UCSD-AML1 (cell line): Measurements from ENCODE around the gene KCNT1.

Experiments
- DNase-seq: peaks from one replicate; lab custom pipeline; 2025; ENCODE audit not compliant: unreplicated experiment; lab: John Stamatoyannopoulos, UW

The KCNT1 gene

DNA sequence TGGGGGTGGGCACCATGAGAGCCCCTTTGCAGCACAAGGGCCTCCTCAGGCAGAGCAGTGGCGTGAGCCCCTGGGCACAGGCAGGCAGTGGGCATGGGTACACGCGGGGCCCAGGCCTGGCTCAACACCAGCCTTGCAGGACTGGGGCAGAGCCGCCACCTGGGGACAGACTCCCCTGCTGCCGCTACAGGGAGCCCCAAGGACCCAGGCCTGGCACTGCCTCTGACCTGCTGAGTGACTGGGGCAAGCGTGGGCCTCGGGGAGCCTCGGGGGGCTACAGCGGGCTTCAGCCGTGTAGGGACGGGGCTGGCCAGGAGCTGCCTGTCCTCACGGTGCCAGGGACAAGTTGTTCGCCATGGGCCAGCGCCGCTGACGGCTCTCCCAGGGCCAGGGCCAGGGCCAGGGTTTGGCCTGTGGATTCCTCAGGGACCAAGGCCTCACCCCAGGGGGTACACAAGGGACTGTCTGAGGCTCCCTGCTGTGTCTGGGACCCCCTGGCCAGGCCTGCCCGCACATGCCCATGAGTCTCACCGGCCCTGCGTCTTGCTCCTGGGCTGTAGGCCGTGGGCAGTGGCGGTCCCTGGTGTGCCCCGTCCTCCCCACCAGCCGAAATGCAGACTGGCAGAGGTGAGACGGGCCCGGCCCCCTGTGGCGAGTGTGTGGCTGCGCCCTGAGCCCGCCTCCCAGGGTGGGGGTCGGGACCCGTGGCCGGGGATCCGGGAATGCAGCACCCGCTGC is 42.5 kb downstream of the KCNT1 start:
- no peak for DNase-seq

DNA sequence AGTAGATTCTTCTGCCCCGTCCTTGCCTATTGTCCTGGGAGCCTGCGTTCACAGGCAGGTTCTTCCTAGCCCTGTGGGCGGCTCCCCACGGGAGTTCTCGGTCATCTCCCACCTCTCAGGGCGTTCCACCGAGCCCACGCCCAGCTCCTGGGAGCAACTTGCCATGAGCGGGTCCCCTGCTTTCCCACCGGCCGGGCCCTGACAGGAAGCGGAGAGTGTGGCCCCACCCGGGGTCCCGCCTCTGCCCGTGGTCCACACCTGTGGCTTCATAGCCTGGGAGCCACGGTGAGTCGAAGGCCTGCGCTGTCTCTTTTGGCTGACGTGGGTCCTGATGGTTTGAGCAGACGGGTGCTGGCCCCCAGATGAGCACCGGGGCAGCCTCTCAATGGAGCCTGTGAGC is 43.2 kb downstream of the KCNT1 start:
- no peak for DNase-seq

DNA sequence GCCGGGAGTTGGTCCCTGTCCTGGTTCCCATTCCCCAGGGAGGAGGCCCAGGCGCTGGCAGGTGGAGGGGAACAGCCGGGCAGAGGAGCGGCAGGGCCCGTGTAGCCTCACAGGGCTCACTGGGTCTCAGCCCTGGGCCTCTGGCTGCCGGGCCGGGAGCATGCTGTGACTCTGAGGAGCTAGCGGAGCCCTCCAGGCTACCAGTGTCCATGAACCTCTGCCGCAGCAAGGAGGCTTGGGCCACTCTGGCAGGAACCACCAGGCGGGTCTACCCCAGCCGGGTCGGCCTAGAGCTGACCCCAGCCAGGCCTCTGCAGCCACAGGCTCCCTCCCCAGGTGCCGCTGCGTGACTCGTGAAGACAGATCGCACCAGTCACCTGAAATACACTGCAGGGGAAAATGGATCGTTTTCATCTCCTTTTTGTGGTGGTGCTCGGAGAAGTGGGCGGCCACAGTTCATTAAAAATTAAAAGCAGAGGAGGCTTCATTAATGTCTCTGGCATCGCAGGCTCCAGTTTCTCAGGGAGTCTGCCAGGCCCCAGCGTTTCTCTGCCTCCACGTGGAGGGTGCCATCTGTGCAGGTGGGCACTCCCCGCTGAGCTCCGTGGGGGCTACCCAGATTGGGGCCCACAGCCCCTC is 43.8 kb downstream of the KCNT1 start:
- no peak for DNase-seq

DNA sequence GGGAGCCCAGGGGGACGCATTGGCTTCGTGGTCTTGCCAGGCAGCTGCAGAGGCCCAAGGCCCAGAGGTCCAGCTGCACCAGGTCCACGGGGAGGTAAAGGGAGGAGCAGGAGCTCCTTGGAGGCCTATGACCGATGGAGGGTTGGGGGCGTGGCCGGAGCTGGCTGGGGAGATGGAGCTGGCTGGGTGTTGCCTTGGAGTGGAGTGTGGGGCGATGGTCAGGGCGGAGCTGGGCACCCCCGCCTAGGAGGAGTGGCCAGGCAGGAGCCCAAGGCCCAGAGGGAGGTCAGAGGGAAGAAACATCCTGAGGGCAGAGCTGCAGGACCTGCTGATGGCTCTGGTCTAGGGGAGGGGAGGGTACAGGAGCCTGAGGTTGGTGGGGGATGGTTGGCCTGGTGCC is 44.6 kb downstream of the KCNT1 start:
- no peak for DNase-seq

DNA sequence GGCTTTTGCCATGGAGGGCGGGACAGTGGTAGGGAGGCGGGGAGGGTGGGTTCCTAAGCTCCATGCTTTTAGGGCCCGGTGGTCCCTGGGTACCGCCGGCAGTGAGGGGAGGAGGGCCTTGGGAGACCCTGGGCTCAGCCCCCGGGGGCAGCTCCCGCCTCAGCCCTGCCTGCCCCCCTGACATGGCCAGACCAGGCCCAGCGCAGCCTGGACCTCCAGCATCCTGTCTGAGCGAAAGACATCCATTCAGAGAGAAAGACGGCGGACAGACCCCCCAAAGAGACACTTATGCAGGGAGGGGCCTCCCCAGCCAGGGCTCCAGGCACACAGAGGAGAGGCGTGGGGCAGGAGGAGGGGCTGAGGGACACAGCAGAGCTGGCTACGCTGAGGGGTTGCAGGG is 45.3 kb downstream of the KCNT1 start:
- DNase-seq = no peak

DNA sequence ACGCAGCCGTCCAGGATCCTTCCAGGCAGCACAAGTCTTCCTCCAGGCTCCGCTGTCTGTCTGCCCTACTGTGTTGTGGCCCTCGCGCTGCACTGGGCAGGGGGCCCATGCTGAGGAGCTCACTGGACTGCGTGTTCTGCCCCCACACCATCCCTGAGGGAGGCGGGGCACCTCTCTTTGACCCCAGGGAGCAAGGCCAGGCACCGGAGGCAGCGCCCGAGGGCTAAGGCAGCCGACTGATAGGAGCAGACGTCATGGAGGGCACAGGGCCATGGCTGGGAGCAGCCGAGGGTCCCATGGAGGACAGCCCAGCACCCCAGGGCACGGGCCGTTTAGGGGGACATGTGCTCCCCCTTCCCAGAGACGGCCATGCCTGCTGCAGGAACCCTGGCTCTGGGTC is 46.7 kb downstream of the KCNT1 start:
- DNase-seq = no peak

DNA sequence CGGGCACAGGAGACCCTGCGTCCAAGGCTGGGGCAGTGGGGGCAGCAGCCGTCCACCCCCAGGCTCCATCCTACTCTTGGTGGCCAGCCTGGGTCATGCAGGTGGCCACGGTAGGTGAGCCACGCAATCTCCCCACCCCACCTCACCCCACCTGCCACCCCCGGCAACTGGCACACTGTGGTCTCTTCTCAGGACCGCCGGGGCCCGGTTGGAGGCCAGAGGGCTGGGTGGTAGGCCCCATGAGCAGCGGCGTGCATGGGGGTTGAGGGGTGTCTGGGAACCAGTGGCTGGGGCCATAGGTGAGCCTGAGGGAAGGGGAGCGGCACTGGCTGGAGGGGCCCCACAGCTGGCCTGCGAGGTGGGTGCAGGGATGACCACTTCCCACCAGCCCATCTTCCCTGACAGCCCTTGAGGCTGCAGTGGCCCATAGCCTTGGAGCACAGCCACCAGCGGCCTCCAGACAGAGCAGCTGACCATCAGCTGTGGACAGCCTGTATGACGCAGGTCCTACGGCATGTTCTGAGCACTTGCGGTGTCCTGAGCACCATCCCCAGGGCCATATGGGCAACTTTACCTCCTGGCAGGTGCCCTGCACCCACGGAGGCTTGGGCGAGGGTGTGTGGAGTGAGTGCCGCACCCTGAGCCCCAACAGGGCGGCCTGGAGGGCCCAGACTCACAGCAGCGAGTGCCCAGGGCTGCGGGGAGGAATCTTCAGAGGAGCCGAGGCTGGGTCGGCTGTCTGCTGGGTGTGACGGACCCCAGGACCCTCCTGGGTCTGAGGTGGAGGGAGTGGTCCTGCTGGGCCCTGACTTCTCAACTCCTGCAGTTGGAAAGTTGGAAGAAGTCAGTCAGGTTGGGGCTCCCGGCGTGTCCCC is 47.4 kb downstream of the KCNT1 start:
- DNase-seq = no peak

DNA sequence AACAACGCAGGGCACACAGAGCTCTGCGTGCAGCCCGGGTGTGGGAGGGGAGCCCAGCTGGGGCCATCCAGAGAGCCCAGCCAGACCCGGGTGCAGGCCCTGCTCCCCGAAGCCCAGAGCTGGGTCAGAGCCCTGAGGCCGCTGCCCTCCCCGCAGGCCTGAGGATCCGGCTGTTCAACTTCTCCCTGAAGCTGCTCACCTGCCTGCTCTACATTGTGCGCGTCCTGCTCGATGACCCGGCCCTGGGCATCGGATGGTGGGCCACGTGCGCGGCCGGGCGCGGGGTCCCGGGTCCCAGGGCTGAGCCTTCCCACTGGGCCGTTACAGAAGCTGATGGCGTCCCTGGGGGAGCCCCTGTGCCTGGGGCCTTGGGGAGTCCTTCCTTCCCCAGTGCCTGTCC is 48.8 kb downstream of the KCNT1 start:
- DNase-seq = no peak

DNA sequence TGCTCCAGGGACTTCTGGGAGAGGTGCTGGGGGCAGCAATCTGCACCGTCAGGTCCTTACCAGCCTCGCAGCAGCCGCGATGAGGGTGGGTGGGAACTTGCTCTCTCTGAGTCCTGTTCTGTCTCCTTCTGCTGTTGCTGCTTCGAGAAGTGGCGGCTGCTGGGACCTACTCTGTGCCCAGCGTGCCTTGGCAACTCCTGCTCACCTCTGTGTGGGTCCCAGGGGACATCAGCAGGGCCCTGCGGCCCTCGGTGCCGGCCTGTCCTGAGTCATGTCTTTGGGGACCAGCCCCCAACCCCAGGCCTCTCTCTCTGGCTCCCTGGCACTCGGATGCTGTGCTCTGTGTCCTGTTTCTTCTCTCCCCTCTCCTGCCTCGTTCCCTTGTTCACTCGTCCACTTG is 49.5 kb downstream of the KCNT1 start:
- DNase-seq = no peak

DNA sequence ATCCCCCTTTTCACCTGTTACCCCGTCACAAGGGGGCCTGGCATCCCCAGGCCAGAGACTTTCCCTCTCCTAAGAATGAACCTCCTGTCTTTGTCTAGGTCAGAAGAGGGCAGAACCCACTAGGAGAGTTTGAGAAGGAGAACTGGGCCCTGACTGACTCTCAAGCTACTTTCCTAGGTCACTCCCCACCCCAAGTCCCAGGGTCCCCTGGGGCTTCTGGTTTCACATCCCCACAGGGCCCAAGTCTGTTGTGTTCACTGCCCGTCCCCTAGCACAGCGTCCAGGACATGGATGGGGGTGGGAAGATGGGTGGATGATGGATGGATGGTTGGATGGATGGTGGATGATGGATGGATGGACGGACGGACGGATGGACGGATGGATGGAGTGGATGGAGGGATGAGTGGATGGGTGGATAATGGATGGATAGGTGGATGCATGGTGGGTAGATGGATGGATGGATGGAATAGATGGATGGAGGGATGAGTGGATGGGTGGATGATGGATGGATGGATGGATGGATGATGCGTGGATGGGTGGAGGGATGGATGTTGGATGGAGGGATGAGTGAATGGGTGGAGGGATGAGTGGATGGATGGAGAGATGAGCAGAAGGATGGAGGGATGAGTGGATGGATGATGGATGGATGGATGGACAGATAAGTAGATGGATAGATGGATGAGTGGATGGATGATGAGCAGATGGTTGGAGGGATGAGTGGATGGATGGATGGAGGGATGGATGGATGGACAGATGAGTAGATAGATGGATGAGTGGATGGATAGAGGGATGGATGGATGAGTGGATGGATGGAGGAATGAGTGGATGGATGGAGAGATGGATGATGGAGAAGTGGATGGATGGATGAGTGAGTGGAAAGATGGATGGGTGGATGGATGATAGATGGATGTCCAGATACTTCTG is 50.6 kb downstream of the KCNT1 start:
- no peak for DNase-seq

DNA sequence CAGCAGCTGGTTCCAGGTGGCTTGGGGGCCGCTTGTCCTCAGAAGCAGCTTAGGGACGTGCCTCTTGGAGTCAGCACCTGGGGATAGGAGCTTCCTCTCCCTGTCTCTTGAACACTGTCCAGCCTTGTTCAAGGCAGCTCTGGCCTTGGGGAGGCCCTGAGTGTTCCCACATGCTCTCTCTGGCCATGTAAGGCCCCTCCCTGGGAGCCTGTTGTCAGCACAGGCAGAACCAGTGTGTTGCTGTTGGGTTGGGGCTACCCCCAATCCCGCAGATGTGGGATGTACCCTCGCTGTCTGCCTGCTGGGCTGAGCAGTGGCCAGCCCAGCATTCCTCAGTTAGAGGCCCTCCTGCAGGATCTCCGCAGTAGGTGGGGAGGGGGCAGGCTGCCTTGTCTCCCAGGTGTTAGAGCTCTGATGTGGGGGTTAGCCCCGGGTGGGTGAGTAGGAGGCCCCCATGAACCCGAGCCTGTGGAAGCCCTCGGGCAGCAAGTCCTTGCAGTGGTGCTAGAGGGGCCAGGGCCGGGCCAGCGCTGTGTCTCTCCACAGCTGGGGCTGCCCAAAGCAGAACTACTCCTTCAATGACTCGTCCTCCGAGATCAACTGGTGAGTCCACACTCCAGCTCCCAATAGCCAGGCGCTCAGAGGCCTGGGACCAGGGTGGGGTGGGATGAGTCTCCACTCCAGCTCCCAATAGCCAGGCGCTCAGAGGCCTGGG is 51.6 kb downstream of the KCNT1 start:
- DNase-seq = no peak

DNA sequence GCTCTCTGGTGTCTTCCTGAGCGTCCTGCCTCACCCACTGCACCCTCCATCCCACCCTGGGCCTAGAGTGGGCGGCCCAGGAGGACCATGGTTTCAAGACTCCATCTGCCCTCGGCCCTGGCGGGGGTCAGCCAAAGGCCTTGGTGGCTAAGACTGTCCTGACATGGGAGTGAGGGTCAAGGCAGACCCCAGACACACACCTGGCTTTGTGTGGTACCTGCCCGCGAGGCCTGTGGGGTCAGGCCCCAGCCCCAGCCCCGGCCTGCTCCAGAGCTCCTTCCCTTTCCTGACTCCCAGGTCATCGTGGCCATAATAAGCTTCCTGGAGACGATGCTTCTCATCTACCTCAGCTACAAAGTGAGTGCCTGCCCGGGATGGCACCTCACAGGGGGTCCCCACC is 54.6 kb downstream of the KCNT1 start:
- DNase-seq = no peak

DNA sequence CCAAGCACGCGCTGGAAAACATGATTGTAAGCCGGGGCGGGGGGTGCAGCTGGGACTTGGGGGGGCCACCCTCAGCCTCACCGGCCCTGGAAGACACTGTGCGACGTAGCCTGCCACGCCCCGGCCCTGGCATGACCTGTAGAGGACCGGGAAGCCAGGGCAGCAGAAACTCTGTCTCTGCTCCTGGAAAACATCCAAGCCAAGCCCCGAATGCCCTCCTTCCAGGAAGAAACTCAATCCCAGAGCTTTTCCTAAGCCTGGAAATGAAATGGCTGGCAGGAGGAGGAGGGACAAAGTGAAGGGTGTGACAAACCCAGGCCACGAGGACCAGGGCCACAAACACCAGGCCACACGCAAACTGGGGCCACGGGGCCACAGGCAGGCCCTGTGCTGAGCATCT is 55.4 kb downstream of the KCNT1 start:
- DNase-seq = no peak

DNA sequence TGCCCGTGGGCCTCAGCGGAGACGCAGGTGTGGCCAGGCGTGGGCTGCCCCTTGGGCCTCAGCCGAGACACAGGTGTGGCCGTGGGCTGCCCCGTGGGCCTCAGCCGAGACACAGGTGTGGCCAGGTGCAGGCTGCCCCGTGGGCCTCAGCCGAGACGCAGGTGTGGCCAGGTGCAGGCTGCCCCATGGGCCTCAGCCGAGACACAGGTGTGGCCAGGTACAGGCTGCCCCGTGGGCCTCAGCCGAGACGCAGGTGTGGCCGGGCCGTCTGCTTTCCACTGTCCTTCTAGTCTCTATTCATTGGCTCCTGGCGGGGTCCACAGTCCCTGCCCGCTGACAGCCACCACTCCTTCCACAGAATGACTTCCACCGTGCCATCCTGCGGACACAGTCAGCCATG is 56.1 kb downstream of the KCNT1 start:
- DNase-seq = no peak

DNA sequence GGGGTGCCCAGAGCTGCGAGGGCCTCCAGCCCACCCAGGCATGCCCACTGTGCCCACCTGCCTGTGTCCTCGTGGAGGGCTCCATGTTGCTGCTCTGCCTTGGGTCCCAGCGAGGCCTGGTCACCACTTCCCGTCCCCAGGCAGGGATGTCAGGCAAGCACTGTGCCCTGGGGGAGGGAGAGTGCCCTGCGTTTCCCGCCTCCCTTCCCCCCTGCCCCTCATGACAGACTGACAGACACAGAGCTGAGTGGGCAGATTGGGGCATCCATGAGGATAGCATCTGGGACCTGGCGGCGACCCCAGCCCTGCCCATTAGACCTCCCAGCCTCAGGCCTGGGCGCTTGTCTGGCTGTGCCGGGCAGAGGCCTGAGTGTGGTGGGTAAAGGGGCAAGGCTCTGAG is 56.9 kb downstream of the KCNT1 start:
- no peak for DNase-seq

DNA sequence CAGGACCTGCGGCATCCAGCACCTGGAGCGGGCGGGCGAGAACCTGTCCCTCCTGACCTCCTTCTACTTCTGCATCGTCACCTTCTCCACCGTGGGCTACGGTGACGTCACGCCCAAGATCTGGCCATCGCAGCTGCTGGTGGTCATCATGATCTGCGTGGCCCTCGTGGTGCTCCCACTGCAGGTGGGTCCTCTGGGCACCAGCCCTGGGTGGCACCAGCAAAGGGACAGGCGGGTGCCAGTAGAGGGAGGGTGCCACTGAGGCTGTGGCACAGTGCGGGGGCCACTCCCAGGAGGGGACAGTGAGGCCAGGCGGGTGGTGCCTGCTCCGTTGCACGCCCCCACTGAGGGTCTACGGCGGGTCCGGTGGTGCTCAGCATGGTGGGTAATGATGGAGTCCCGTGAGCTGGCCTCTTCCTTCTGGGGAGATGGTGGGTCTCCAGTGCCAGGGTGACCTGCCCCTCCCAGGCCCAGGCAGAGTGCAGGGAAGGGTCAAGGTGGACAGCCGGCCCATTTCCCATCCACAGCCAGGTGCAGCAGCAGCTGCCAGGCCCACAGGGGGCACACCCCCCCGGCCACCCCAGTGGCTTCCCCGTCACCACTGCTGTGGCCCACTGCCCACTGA is 57.8 kb downstream of the KCNT1 start:
- DNase-seq = no peak

DNA sequence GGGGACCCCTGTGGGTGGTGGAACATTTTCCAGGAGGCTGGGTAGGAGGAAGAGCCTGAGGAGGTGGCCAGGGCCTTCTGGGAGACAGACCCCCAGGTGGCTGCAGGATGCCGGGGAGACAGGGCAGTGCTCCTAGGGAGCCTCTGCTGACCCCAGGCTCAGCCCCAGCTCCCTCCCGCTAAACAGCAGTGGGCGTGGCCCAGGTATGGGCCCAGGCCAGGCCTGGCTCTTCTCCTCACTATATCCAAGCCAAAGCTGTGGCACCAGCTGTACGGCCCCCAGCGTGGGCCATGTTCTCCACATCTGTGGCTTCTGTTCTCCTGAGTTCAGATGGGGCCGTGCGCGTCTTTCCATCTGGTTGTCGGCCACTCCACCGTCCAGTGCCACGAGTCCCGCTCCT is 58.5 kb downstream of the KCNT1 start:
- DNase-seq = no peak

DNA sequence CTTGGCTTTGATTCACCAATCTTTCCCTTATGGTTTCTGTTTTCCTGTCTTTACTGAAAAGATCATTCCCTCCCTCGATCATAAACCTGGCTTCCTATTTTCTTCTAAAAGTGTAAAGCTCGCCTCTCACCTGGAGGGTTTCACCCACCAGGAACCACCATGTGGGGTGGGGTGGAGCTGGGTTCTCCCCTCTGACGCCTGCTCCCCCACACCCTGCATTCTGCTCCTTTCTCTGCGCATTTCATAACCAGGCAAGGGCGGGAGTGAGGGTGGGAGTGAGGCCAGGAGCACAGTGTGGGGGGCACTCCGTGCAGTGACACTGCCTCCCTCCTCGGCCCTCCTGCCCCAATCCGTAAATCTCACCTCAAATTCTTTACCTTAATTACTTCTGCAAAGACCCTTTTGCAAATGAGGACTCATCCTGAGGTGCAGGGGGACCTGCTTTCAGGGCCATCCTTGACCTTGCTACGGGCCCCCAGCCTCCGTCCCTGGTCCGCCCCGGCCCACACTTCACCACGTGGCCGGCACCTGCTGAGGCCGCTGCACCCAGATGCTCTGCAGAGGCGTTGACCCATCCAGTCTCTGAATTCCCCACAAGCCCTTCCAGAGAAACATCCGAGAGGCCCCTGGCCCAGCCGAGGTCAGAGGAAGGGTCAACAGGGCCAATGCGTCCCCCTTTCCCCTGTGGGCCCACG is 59.3 kb downstream of the KCNT1 start:
- no peak for DNase-seq

DNA sequence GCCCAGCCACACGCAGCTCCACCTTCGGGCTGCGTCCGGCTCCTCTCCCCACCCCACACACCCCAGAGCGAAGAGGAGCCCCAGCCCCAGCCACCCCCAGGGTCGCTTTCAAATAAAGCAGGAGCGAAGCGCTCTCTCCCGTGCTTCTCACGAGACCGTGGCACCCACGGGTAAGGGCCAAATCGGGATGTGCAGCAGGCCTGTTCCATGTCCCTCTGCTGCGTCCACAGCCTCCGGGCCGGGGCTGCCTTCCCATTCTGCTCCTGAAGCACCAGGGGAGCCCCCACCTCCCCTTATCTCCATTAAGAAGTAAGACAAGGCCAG is 59.8 kb downstream of the KCNT1 start:
- no peak for DNase-seq

DNA sequence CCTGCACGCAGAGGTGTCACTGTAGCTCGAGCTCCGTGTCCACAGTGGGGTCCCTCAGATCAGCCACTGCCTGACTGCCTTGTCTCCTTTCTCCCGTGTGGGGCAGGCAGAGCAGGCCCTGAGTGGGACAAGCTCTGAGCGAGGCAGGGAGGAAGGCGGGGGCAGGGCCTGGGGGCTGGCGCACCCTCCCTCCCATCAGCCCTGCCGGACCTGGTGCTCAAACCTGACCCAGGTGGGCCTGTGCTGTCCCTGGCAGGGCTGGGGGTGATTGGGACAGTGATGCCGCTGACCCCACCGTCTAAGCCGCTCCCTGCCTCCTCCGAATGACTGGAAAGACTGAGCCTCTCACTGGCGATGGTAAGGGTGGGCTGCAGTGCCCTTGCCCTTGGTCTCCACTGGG is 60.9 kb downstream of the KCNT1 start:
- no peak for DNase-seq
